H1 (cell line): ENCODE data around the gene UBAP1. TPM values are rescaled to one million over a fixed set of nuclear protein-coding genes. Genes with fewer than 3 reads are reported as not detected.

Source experiments
- CTCF ChIA-PET: fragments of 300-600 bp; sonication (Branson Sonifier 250); formaldehyde crosslinking; loops from one replicate; lab custom pipeline; 2021; ENCODE audit not compliant: partially characterized antibody; lab: Charles Lee
- POLR2A ChIA-PET: fragments of 300-600 bp; sonication (Branson Sonifier 250); formaldehyde crosslinking; loops from one replicate; lab custom pipeline; 2021; ENCODE audit warnings: inconsistent platforms; ENCODE audit not compliant: partially characterized antibody; lab: Charles Lee
- DNase-seq, 2 experiments: peaks; one replicate each; pipeline versions ENCODE4 v3.0.0 to v3.0.0-alpha.2; 2010 to 2022; ENCODE audit warnings: low spot score in 2 of 2, low read depth in 1 of 2, mixed read lengths in 1 of 2
- FAIRE-seq: peaks from 2 replicates; lab custom pipeline; 2011; peaks lifted over from hg19 to GRCh38; lab: Jason Lieb, UNC
- H2AFZ ChIP-seq: 2 replicates; pipeline ENCODE4 v1.8.1; 2012; ENCODE audit warnings: low read length, inconsistent platforms
- H2AK5ac ChIP-seq: 2 replicates; pipeline ENCODE4 v1.6.1; 2013; ENCODE audit warnings: low read depth, low read length
- H2BK120ac ChIP-seq: replicated peaks from 2 replicates; pipeline ENCODE3; 2013; ENCODE audit warnings: low read depth, low read length, inconsistent platforms
- H2BK12ac ChIP-seq: 2 replicates; pipeline ENCODE4 v1.6.1; 2013; ENCODE audit warnings: low read depth, low read length
- H2BK15ac ChIP-seq: 2 replicates; pipeline ENCODE4 v1.6.1; 2013; ENCODE audit warnings: low read length
- H2BK20ac ChIP-seq: 2 replicates; pipeline ENCODE4 v1.6.1; 2013; ENCODE audit warnings: low read length
- H2BK5ac ChIP-seq: 2 replicates; pipeline ENCODE4 v1.6.1; 2013; ENCODE audit warnings: low read depth, low read length
- H3K14ac ChIP-seq: 2 replicates; pipeline ENCODE4 v1.6.1; 2013; ENCODE audit warnings: inconsistent platforms; ENCODE audit not compliant: insufficient read length
- H3K18ac ChIP-seq: 2 replicates; pipeline ENCODE4 v1.6.1; 2013; ENCODE audit warnings: low read length; ENCODE audit errors: extremely low read depth
- H3K23ac ChIP-seq: 2 replicates; pipeline ENCODE4 v1.6.1; 2013; ENCODE audit warnings: inconsistent platforms; ENCODE audit not compliant: insufficient read length
- H3K23me2 ChIP-seq: 2 replicates; pipeline ENCODE4 v1.6.1; 2013; ENCODE audit warnings: low read depth, low read length
- H3K27ac ChIP-seq: 2 replicates; pipeline ENCODE4 v1.6.1; 2011; ENCODE audit warnings: low read depth, low read length, inconsistent platforms
- H3K27me3 ChIP-seq, 4 experiments: replicated peaks in 1 of 4; 1 replicate in 1 of 4; 2 replicates in 3 of 4; pipeline versions ENCODE4 v1.6.1 to v1.8.1; 2011 to 2013; ENCODE audit warnings: low read length in 3 of 4, mild to moderate bottlenecking in 3 of 4, inconsistent platforms in 2 of 4, mixed read lengths in 2 of 4, moderate library complexity in 1 of 4; ENCODE audit not compliant: control insufficient read depth in 3 of 4, insufficient read depth in 3 of 4; ENCODE audit errors: extremely low read depth in 1 of 4
- H3K36me3 ChIP-seq, 4 experiments: 2 replicates each; pipeline versions ENCODE4 v1.6.1 to v1.8.1; 2011 to 2013; ENCODE audit warnings: mild to moderate bottlenecking in 4 of 4, low read length in 3 of 4, moderate library complexity in 2 of 4, control low read depth in 1 of 4, inconsistent platforms in 1 of 4; ENCODE audit not compliant: insufficient read depth in 4 of 4, control insufficient read depth in 2 of 4
- H3K4ac ChIP-seq: replicated peaks from 2 replicates; pipeline ENCODE3; 2013; ENCODE audit warnings: low read length, low read depth, mixed read lengths, inconsistent platforms; ENCODE audit not compliant: insufficient read length
- H3K4me1 ChIP-seq, 4 experiments: replicated peaks in 1 of 4; 1 replicate in 1 of 4; 2 replicates in 3 of 4; pipeline versions ENCODE4 v1.6.1 to v1.8.1; 2011 to 2013; ENCODE audit warnings: low read length in 3 of 4, inconsistent platforms in 2 of 4, mixed read lengths in 1 of 4; ENCODE audit not compliant: insufficient read depth in 4 of 4, control insufficient read depth in 3 of 4
- H3K4me2 ChIP-seq, 2 experiments: 2 replicates each; pipeline versions ENCODE4 v1.6.1 to v1.8.1; 2011 to 2013; ENCODE audit warnings: low read depth in 2 of 2, low read length in 2 of 2, control low read depth in 1 of 2, inconsistent platforms in 1 of 2, mild to moderate bottlenecking in 1 of 2; ENCODE audit not compliant: insufficient read depth in 1 of 2
- H3K4me3 ChIP-seq, 4 experiments: fragments of 200-600, 300-600 bp in 1 of 4; sonication (generic), shearing (Covaris generic), sonication (Bioruptor Twin) in 1 of 4; 2 replicates each; pipeline versions ENCODE4 v1.5.1 to v1.8.1; 2011 to 2016; ENCODE audit warnings: low read length in 4 of 4, low read depth in 3 of 4, control low read depth in 2 of 4, inconsistent platforms in 2 of 4, mild to moderate bottlenecking in 2 of 4, mixed read lengths in 1 of 4, moderate library complexity in 1 of 4; ENCODE audit not compliant: insufficient read depth in 2 of 4; ENCODE audit errors: extremely low read depth in 1 of 4
- H3K56ac ChIP-seq: replicated peaks from 2 replicates; pipeline ENCODE3; 2013; ENCODE audit warnings: low read depth, mild to moderate bottlenecking, mixed read lengths, low read length, inconsistent platforms; ENCODE audit not compliant: insufficient read length
- H3K79me1 ChIP-seq: 2 replicates; pipeline ENCODE4 v1.6.1; 2013; ENCODE audit warnings: low read depth, low read length, control low read depth
- H3K79me2 ChIP-seq, 2 experiments: 2 replicates each; pipeline versions ENCODE4 v1.6.1 to v1.8.1; 2012 to 2013; ENCODE audit warnings: low read length in 2 of 2, mild to moderate bottlenecking in 2 of 2, inconsistent platforms in 1 of 2; ENCODE audit not compliant: insufficient read depth in 2 of 2, control insufficient read depth in 1 of 2
- H3K9ac ChIP-seq, 4 experiments: replicated peaks in 1 of 4; 1 replicate in 1 of 4; 2 replicates in 3 of 4; pipeline versions ENCODE4 v1.6.1 to v1.8.1; 2011 to 2013; ENCODE audit warnings: low read depth in 3 of 4, low read length in 3 of 4, control low read depth in 2 of 4, mild to moderate bottlenecking in 2 of 4, moderate library complexity in 2 of 4, inconsistent platforms in 1 of 4; ENCODE audit errors: extremely low read depth in 1 of 4
- H3K9me3 ChIP-seq, 2 experiments: 2 replicates each; pipeline versions ENCODE4 v1.6.1 to v1.8.1; 2012 to 2013; ENCODE audit warnings: mild to moderate bottlenecking in 2 of 2, moderate library complexity in 2 of 2, control low read depth in 1 of 2, inconsistent platforms in 1 of 2, low read depth in 1 of 2, low read length in 1 of 2, mixed read lengths in 1 of 2; ENCODE audit not compliant: insufficient read depth in 2 of 2
- H4K20me1 ChIP-seq, 2 experiments: replicated peaks in 1 of 2; 2 replicates each; pipeline versions ENCODE3 to v1.8.1; 2011 to 2013; ENCODE audit warnings: inconsistent platforms in 2 of 2, low read length in 2 of 2, mild to moderate bottlenecking in 1 of 2; ENCODE audit not compliant: insufficient read depth in 2 of 2, control insufficient read depth in 1 of 2
- H4K5ac ChIP-seq: 2 replicates; pipeline ENCODE4 v1.6.1; 2013; ENCODE audit warnings: low read length, low read depth, mixed read lengths, inconsistent platforms; ENCODE audit not compliant: insufficient read length
- H4K8ac ChIP-seq: 2 replicates; pipeline ENCODE4 v1.8.0; 2013; ENCODE audit warnings: mild to moderate bottlenecking, moderate library complexity, low read length, inconsistent platforms; ENCODE audit not compliant: insufficient read depth; ENCODE audit errors: extremely low read depth
- H4K91ac ChIP-seq: replicated peaks from 2 replicates; pipeline ENCODE3; 2013; ENCODE audit warnings: low read length, mixed read lengths, inconsistent platforms; ENCODE audit not compliant: insufficient read length
- ASH2L ChIP-seq: fragments of 200-600, 300-600 bp; sonication (generic); IDR thresholded peaks from one replicate; pipeline ENCODE4 v1.7.1; 2017; ENCODE audit warnings: low read length
- HDAC2 ChIP-seq, 2 experiments: fragments of 300-600 bp in 1 of 2; sonication (generic) in 1 of 2; IDR thresholded peaks; 2 replicates each; pipeline ENCODE4 v1.6.1; 2011 to 2012; ENCODE audit warnings: low read depth in 2 of 2, low read length in 2 of 2, mild to moderate bottlenecking in 2 of 2, moderate library complexity in 2 of 2, borderline replicate concordance in 1 of 2, inconsistent platforms in 1 of 2
- POLR2A ChIP-seq, 2 experiments: IDR thresholded peaks; 1 replicate in 1 of 2; 2 replicates in 1 of 2; pipeline ENCODE4 v1.6.1; 2011; ENCODE audit warnings: low read depth in 2 of 2, low read length in 2 of 2, mild to moderate bottlenecking in 2 of 2; ENCODE audit errors: control extremely low read depth in 1 of 2
- WGBS, 2 experiments: shearing (Covaris generic) in 1 of 2; methylation state at CpG; one replicate each; pipeline versions ENCODE4 v1.1.6 to v1.1.7; 2013 to 2015; ENCODE audit warnings: low lambda C conversion rate in 2 of 2, mixed read lengths in 2 of 2, inconsistent platforms in 1 of 2, low coverage in 1 of 2, missing lambda C conversion rate in 1 of 2; ENCODE audit not compliant: insufficient replicate concordance in 2 of 2, insufficient coverage in 1 of 2, insufficient read length in 1 of 2; ENCODE audit errors: extremely low coverage in 1 of 2, missing lambda C conversion rate in 1 of 2; 5-methylcytosine and 5-hydroxymethylcytosine counted together
- polyA plus RNA-seq, 7 experiments: library from polyadenylated mRNA; depleted of rRNA in 3 of 7; stranded (reverse) in 5 of 7; unstranded in 2 of 7; fragments of >200 nt in 5 of 7; fragments of 200-250 nt in 2 of 7; gene quantifications; 1 replicate in 5 of 7; 2 replicates in 1 of 7; 4 replicates in 1 of 7; pipeline versions ENCODE4 v1.2.1 to v1.2.3, GENCODE V29; 2011 to 2013; ENCODE audit warnings: missing spikeins in 2 of 7, mixed read lengths in 2 of 7
- total RNA-seq: library from RNA; stranded (reverse); fragmentation: NEBNext Ultra II Directional; extraction: Animal tissue kit (Norgen Biotek cat#: 25700); gene quantifications from 2 replicates; pipeline ENCODE4 v1.2.1, GENCODE V29; 2021

UBAP1 gene
- total and polyA plus RNA-seq, 2 of the 8 experiments (the other 6 are each of a cell fraction or from before 2014, with no cell fraction given): 31.3 to 31.4 TPM

- H2BK5ac ChIP-seq: peak overlapping the region; percentile 84; the same call in 1 of the 2 replicates
- H3K9me3 ChIP-seq: no peaks in the 10 kb centered on the region
- H3K23ac ChIP-seq: no peak overlapping the region
- H3K27ac ChIP-seq: peak overlapping the region; percentile 49; the same call in 1 of the 2 replicates
- ChIA-PET CTCF (interaction anchor here (0.6 to 1.6 kb wide), 6 partner anchors 27 to 1375 kb away, joined by 3 to 7 read pairs (median 4); no protein-coding TSS in a partner anchor), POLR2A (interaction anchor here (0.5 to 3.7 kb wide), 3 partner anchors 19 to 71 kb away, joined by 3 to 19 read pairs (median 4); partner anchors contain the start of genes DCAF12 and UBAP1)
- H2BK120ac ChIP-seq: peak overlapping the region; percentile 84
- H3K4me2 ChIP-seq: peak overlapping the region; percentile 8 to 35; a peak in 1 of 4 replicates
- DNase-seq: peak in 1 of 2 experiments; percentile 68
- TF ChIP-seq ASH2L (peak; percentile 8), HDAC2 (IDR thresholded peaks at IDR 0.05; ENCODE audit: borderline replicate concordance in 1 of 2, low read depth in 2 of 2, low read length in 2 of 2) (no peak), POLR2A (IDR thresholded peaks at IDR 0.05; ENCODE audit: control extremely low read depth in 1 of 2, low read depth in 2 of 2, low read length in 2 of 2) (peak; percentile 30 to 55; a peak in 2 of 3 replicates)
- H3K56ac ChIP-seq: no peak overlapping the region
- peak; percentile 42 for FAIRE-seq
- H3K14ac ChIP-seq: no peak overlapping the region
- H4K20me1 ChIP-seq: peaks cover 0 to 4% of the 10 kb centered on the region in 2 experiments
- WGBS, 2 experiments: 71% methylated on average over 6 of the region's 6 CpGs; no CpG with 5 or more reads in 1 of the 2 experiments
- H3K4me3 ChIP-seq: no peak overlapping the region
- peaks cover 0 to 77% of the 10 kb centered on the region in 2 experiments; a peak in 3 of 4 replicates for H3K79me2 ChIP-seq
- peaks cover 6 to 12% (median 7%) of the 10 kb centered on the region in 4 experiments; a peak in 6 of 7 replicates for H3K4me1 ChIP-seq
- no peak overlapping the region for H4K8ac ChIP-seq
- H2BK15ac ChIP-seq: peak overlapping the region; percentile 36
- no peaks in the 10 kb centered on the region; a peak in 1 of 8 replicates for H3K36me3 ChIP-seq
- peak overlapping the region; percentile 16 for H3K4ac ChIP-seq
- peak overlapping the region; percentile 75; the same call in 1 of the 2 replicates for H2BK12ac ChIP-seq
- H3K79me1 ChIP-seq: peaks cover 6% of the 10 kb centered on the region
- no peak overlapping the region for H2AFZ ChIP-seq
- H4K91ac ChIP-seq: peak overlapping the region; percentile 79
- no peaks in the 10 kb centered on the region for H3K23me2 ChIP-seq
- H3K9ac ChIP-seq: no peak overlapping the region; a peak in 1 of 7 replicates
- H3K27me3 ChIP-seq: no peaks in the 10 kb centered on the region
- peak overlapping the region; percentile 23 for H4K5ac ChIP-seq
- no peak overlapping the region; the same call in 1 of the 2 replicates for H2BK20ac ChIP-seq
- H3K18ac ChIP-seq: peak overlapping the region; percentile 55
- H2AK5ac ChIP-seq: no peak overlapping the region
Measured at GRCh38 chr9:34197756-34198711, 19.2 kb downstream of the UBAP1 start.
